ENCODE results near the gene PKIG. TPM values are rescaled to one million over a fixed set of nuclear protein-coding genes. Genes with fewer than 3 reads are reported as not detected.

The PKIG gene
- total RNA-seq, 2 donors from 2014 or later = 60.9 to 81.1 TPM

- intact Hi-C loops (cut with DNase I) = no loop called here
- 63% methylated on average over 8 of the region's 8 CpGs for WGBS
- H3K27me3 ChIP-seq (replicated peaks; ENCODE audit: insufficient read depth) = no peaks in the 10 kb centered on the region
- no peak for TF ChIP-seq POLR2A (IDR thresholded peaks at IDR 0.05)
- no peak for TF ChIP-seq CTCF (IDR thresholded peaks at IDR 0.05)
- TF ChIP-seq POLR2AphosphoS5 (IDR thresholded peaks at IDR 0.05) = no peak
- no peaks in the 10 kb centered on the region for H3K36me3 ChIP-seq
- no peak overlapping the region for H3K4me3 ChIP-seq
- no peak overlapping the region for H3K27ac ChIP-seq
- H3K4me1 ChIP-seq (replicated peaks) = no peaks in the 10 kb centered on the region
- DNase-seq (ENCODE audit: low spot score) = no peak
- H3K9me3 ChIP-seq = no peaks in the 10 kb centered on the region
Measured at GRCh38 chr20:44632103-44632752, 49.8 kb downstream of the PKIG start.

- no peak for DNase-seq (ENCODE audit: low spot score)
- Histone ChIP-seq H3K4me3 (no peak overlapping the region), H3K27me3 (replicated peaks; ENCODE audit: insufficient read depth) (no peaks in the 10 kb centered on the region), H3K36me3 (no peaks in the 10 kb centered on the region), H3K9me3 (no peaks in the 10 kb centered on the region), H3K27ac (no peak overlapping the region), H3K4me1 (replicated peaks) (no peaks in the 10 kb centered on the region)
- no peak for TF ChIP-seq CTCF (IDR thresholded peaks at IDR 0.05)
- no peak for TF ChIP-seq POLR2AphosphoS5 (IDR thresholded peaks at IDR 0.05)
- TF ChIP-seq POLR2A (IDR thresholded peaks at IDR 0.05) = no peak
- 73% methylated on average over 3 of the region's 3 CpGs for WGBS
- intact Hi-C loops (cut with DNase I) = no loop called here
Measured at GRCh38 chr20:44633187-44633810, 50.9 kb downstream of the PKIG start.

GRCh38 chr20:44633872-44634600 lies 51.7 kb downstream of the PKIG start:
- Histone ChIP-seq H3K27ac (no peak overlapping the region), H3K9me3 (no peaks in the 10 kb centered on the region), H3K27me3 (replicated peaks; ENCODE audit: insufficient read depth) (no peaks in the 10 kb centered on the region), H3K4me1 (replicated peaks) (no peaks in the 10 kb centered on the region), H3K4me3 (no peak overlapping the region), H3K36me3 (no peaks in the 10 kb centered on the region)
- DNase-seq (ENCODE audit: low spot score) = no peak
- intact Hi-C loops (cut with DNase I) = no loop called here
- 83% methylated on average over 18 of the region's 18 CpGs for WGBS
- no peak for TF ChIP-seq CTCF (IDR thresholded peaks at IDR 0.05)
- no peak for TF ChIP-seq POLR2A (IDR thresholded peaks at IDR 0.05)
- TF ChIP-seq POLR2AphosphoS5 (IDR thresholded peaks at IDR 0.05) = no peak

GRCh38 chr20:44635877-44636276 lies 53.5 kb downstream of the PKIG start:
- DNase-seq (ENCODE audit: low spot score) = no peak
- Histone ChIP-seq H3K27me3 (replicated peaks; ENCODE audit: insufficient read depth) (no peaks in the 10 kb centered on the region), H3K27ac (no peak overlapping the region), H3K9me3 (no peaks in the 10 kb centered on the region), H3K4me1 (replicated peaks) (no peaks in the 10 kb centered on the region), H3K36me3 (no peaks in the 10 kb centered on the region), H3K4me3 (no peak overlapping the region)
- no peak for TF ChIP-seq POLR2AphosphoS5 (IDR thresholded peaks at IDR 0.05)
- no peak for TF ChIP-seq POLR2A (IDR thresholded peaks at IDR 0.05)
- TF ChIP-seq CTCF (IDR thresholded peaks at IDR 0.05) = no peak
- intact Hi-C loops (cut with DNase I) = no loop called here
- 85% methylated on average over 4 of the region's 4 CpGs for WGBS
